Activated CD4-positive, alpha-beta T cell treated with anti-CD3 and anti-CD28 coated beads for 4 hours (primary cell): ENCODE data around the gene MCC.

Source experiments
- DNase-seq, 2 donors: peaks; one replicate each; pipeline ENCODE4 v3.0.0-alpha.2; 2020

MCC gene

GRCh38 chr5:113487781-113488644 lies at the start of gene MCC:
TSS of gene MCC (minus strand) at chr5:113488453.
- peak; percentile 9 to 25 for DNase-seq

- DNase-seq: no peak
Observed at GRCh38 chr5:113531481-113532159, 43.4 kb upstream of the MCC start.

GRCh38 chr5:113527746-113528145 lies 39.5 kb upstream of the MCC start:
- DNase-seq: no peak

- no peak for DNase-seq
Observed at GRCh38 chr5:113526421-113526820, 38.2 kb upstream of the MCC start.

- DNase-seq: no peak
Observed at GRCh38 chr5:113524927-113525326, 36.7 kb upstream of the MCC start.

GRCh38 chr5:113523168-113523567 lies 34.9 kb upstream of the MCC start:
- no peak for DNase-seq

- DNase-seq: no peak
Observed at GRCh38 chr5:113520899-113521298, 32.6 kb upstream of the MCC start.

- no peak for DNase-seq
Observed at GRCh38 chr5:113520429-113520828, 32.2 kb upstream of the MCC start.

GRCh38 chr5:113519412-113519811 lies 31.2 kb upstream of the MCC start:
- no peak for DNase-seq

- DNase-seq: no peak
Observed at GRCh38 chr5:113518884-113519283, 30.6 kb upstream of the MCC start.

- DNase-seq: no peak
Observed at GRCh38 chr5:113514289-113514635, 26.0 kb upstream of the MCC start.

GRCh38 chr5:113513384-113514288 lies 25.4 kb upstream of the MCC start, which contains the start of gene YTHDC2:
TSS of gene YTHDC2 (plus strand) at chr5:113513694. CDS start at chr5:113513896, 202 bp downstream.
- DNase-seq: peak; percentile 82 to 84

- DNase-seq: no peak
Observed at GRCh38 chr5:113512341-113512740, 24.1 kb upstream of the MCC start.

GRCh38 chr5:113510836-113511451 lies 22.7 kb upstream of the MCC start:
- DNase-seq: no peak

GRCh38 chr5:113508756-113509155 lies 20.5 kb upstream of the MCC start:
- DNase-seq: no peak

GRCh38 chr5:113507601-113508000 lies 19.3 kb upstream of the MCC start:
- DNase-seq: no peak

- no peak for DNase-seq
Observed at GRCh38 chr5:113505181-113505580, 16.9 kb upstream of the MCC start.

GRCh38 chr5:113503146-113503545 lies 14.9 kb upstream of the MCC start:
- DNase-seq: no peak

- DNase-seq: no peak
Observed at GRCh38 chr5:113502073-113502472, 13.8 kb upstream of the MCC start.

- DNase-seq: no peak
Observed at GRCh38 chr5:113495422-113495841, 7.2 kb upstream of the MCC start.

- DNase-seq: no peak
Observed at GRCh38 chr5:113493446-113493845, 5.2 kb upstream of the MCC start.

- no peak for DNase-seq
Observed at GRCh38 chr5:113491022-113491421, 2.8 kb upstream of the MCC start.

GRCh38 chr5:113490317-113490716 lies 2.1 kb upstream of the MCC start:
- DNase-seq: no peak
